Epithelial cell of esophagus (primary cell): ENCODE results near the gene RIC3.

Experiments used
- DNase-seq: peaks from one replicate; pipeline ENCODE4 v3.0.0; 2010; ENCODE audit warnings: low read depth
- H3K4me3 ChIP-seq: 2 replicates; pipeline ENCODE4 v1.5.1; 2011; ENCODE audit warnings: mild to moderate bottlenecking, low read length, control low read depth
- TF ChIP-seq, protein P1 (sequence below): IDR thresholded peaks from 2 replicates; pipeline ENCODE4 v1.5.1; 2011; ENCODE audit warnings: low read depth, mild to moderate bottlenecking, low read length, control low read depth, inconsistent platforms; ENCODE audit not compliant: insufficient read depth; ENCODE audit errors: missing control alignments

Gene RIC3

DNA sequence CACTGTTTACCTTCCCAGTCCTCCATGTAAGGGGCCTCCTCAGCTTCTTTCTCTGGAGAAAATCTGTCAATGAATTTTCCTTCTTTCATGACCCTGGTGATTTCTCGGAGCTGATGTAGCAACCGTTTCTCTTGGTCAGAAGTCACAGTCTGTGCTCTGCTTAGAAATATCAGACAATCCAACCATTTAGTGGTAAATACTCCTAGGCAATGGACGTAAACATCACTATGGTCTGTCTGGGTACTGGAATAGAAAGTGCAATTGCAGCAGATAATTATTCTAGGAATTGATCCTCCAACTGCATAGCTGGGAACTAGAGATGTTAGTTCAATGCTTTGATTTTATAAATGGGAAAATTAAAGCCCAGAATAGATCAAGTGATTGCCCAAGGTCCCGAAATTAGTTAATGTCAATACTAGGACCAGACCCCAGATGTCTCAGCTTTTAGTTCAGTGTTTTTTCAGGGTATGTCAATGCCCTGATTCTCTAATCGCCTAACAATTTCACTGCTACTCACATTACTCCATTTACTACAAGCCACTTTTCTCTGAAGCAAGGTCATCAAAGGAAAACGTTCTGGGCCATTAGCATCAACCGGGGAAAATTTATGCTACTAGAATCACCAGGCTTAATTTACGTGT lies 42.1 kb downstream of the RIC3 start:
- no peak overlapping the region for H3K4me3 ChIP-seq
- DNase-seq: no peak
- TF ChIP-seq, protein P1, sequence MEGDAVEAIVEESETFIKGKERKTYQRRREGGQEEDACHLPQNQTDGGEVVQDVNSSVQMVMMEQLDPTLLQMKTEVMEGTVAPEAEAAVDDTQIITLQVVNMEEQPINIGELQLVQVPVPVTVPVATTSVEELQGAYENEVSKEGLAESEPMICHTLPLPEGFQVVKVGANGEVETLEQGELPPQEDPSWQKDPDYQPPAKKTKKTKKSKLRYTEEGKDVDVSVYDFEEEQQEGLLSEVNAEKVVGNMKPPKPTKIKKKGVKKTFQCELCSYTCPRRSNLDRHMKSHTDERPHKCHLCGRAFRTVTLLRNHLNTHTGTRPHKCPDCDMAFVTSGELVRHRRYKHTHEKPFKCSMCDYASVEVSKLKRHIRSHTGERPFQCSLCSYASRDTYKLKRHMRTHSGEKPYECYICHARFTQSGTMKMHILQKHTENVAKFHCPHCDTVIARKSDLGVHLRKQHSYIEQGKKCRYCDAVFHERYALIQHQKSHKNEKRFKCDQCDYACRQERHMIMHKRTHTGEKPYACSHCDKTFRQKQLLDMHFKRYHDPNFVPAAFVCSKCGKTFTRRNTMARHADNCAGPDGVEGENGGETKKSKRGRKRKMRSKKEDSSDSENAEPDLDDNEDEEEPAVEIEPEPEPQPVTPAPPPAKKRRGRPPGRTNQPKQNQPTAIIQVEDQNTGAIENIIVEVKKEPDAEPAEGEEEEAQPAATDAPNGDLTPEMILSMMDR: no peak

DNA sequence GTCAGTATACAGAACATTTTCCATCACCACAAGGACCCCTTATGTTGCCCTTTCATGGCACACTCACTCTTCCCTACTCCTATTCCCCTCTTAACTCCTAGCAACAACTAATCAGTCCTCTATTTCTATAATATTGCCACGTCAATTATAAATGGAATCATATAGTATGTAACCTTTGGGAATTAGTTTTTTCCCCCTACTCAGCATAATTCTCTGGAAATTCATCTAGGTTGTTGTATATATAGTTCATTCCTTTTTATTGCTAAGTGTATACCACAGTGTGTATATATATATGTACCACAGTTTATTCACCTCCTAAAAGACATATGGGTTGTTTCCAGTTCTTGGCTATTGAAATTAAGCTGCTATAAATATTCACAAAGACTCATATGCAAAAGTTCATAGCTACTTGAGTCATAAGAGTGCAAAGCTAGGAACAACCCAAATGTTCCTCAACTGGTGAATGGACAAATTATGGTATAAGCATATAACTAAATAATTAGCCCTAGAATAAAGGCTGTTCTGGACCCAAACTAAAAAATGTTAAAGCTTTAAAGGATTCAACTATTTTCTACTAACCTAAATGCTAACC lies 46.6 kb downstream of the RIC3 start:
- TF ChIP-seq, protein P1: no peak
- no peak overlapping the region for H3K4me3 ChIP-seq
- no peak for DNase-seq

DNA sequence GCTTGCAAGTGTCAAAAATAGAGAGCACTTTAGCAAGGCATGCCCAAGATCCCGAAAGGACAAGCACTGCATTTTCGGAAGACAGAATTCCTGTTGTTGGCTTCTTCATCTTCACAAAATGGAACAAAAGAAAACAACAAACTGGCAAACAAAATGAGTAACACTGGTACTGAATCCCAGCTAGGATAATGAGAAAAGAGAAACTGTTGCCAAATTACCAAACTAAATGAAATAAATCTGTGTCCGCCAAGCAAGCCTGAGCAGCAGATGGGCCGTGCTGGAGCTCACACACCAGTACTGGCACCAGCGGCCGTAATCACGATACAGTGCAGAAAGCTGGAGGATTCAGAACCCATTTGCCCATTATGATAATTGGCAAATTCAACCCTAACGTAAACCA lies 57.2 kb downstream of the RIC3 start:
- H3K4me3 ChIP-seq: no peak overlapping the region
- TF ChIP-seq, protein P1: no peak
- no peak for DNase-seq

DNA sequence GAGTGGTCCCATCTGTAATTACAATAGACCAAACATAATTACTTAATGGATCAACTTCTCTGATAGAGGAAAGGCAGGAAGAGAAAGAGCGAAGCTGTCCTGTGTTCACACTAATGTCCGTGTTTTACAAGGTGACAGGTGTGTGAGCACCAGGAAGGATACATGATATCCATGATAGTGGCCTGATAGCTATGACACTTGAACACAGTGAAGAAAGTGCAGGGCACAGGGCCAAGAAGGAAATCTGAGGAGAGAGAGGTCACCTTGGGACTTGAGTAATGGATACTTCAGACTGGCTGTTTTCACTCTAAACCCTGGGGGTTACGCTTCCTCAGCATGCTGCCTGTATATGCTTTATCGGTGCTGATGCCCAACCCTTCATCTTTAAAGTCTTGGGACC lies 58.4 kb downstream of the RIC3 start:
- TF ChIP-seq, protein P1: no peak
- H3K4me3 ChIP-seq: no peak overlapping the region
- DNase-seq: no peak

DNA sequence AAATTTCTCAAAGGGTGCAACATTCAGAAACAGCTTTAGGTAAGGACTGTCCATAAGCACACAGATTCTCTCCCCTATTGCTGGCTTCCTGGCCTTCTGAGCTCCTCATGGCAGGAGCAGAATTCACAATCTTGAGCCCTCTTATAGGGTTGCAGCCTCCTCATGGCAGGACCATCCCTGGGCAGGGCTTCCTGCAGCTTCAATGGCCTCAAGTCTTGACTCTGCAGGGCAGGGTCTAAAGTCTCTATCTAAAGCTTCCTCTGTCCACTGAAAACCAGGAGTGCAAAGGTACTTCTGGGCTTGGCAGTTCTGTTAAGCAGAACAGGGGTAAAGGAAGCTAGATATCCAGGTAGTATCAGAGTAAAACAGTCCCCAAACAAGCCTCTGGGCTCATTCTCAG lies 59.1 kb downstream of the RIC3 start:
- H3K4me3 ChIP-seq: no peak overlapping the region
- DNase-seq: no peak
- TF ChIP-seq, protein P1: no peak

DNA sequence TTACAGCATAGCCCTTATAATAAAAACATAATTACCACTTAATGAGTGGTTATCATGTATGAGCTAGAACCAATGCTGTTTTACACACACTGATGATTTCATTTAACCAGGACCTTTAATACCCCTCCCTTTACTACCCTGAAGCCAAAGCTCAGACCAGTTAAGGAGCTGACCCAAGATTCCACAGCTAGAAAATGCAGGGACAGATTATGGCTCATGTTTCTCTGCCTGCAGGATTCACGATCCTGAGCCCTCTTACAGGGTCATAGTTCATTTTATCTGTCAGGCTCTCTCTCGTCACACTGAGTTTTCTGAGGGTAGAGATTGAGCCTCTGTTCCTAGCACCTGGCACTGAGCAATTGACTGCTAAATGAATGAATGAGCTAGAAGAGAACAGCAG lies 60.4 kb downstream of the RIC3 start:
- TF ChIP-seq, protein P1: no peak
- no peak for DNase-seq
- H3K4me3 ChIP-seq: no peak overlapping the region

DNA sequence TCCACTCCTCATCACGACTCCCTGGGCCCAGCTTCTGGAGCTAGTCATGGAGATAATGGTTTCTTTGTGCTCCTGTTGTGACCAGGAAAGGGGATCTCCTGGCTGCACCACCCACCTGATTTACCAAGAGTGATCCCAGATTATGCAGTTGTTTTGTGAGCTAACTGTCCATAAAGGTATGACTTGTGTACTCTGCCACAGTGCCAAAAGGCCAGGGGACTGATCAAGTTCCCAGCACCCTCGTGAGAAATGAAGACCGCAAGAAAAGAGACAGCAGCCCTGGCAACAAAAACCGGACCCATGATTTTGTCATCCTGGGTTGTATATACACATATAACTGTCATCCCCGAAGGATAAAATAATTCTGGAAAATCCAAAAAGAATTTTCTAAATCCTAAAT lies 61.2 kb downstream of the RIC3 start:
- H3K4me3 ChIP-seq: no peak overlapping the region
- no peak for DNase-seq
- TF ChIP-seq, protein P1: no peak
